Spleen (tissue), 7 donors: ENCODE measurements around the gene FAM210A.

Experiments used
- CTCF ChIP-seq, 11 experiments: fragments of 200-600 bp in 7 of 11; fragments of 450-650 bp in 4 of 11; sonication (generic) in 4 of 11; IDR thresholded peaks in 8 of 11; conservative IDR thresholded peaks in 3 of 11; 1 replicate in 7 of 11; 2 replicates in 4 of 11; pipeline versions ENCODE4 v1.4.0 to v1.8.0; 2016 to 2021; ENCODE audit warnings: antibody characterized with exemption in 11 of 11, inconsistent platforms in 4 of 11, mild to moderate bottlenecking in 1 of 11
- POLR2A ChIP-seq, 3 donors: fragments of 450-650 bp; IDR thresholded peaks; one replicate each; pipeline ENCODE4 v1.5.1; 2017; ENCODE audit warnings: antibody characterized with exemption in 3 of 3, mild to moderate bottlenecking in 1 of 3
- POLR2AphosphoS5 ChIP-seq, 3 donors: sonication (generic); formaldehyde crosslinking; IDR thresholded peaks; one replicate each; pipeline ENCODE4 v1.5.1; 2017; ENCODE audit warnings: antibody characterized with exemption in 3 of 3
- donor health status: DM: no; HTN: no; CAD: no; lungs with moderate emphysema.
- donor health status: DM: no; HTN: no; CAD: no.
- donor health status: DM: no; HTN: no; CAD: no.

DNA sequence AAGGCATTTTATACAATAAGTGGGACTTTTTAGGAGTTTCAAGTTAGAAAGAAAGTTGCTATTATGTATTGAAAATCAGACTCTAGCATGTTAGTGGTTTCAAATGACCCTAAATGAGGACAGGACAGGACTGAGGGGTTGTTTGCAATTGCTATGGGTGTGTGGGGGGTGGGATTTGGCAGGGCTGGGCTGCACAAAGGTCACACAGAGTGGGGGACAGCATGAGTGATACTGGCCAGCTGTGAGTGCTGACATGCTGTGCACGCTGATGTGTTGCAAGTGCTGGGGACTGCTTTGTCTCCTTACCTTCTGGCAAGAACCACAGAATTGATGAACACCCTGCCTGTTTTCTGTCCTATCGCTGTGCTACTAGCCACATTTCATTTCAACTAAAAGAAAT lies 29.9 kb upstream of the FAM210A start:
- no peak for TF ChIP-seq CTCF (IDR thresholded peaks at IDR 0.05 in 8 of 11, conservative IDR thresholded peaks at IDR 0.05 in 3 of 11)
- no peak for TF ChIP-seq POLR2A (IDR thresholded peaks at IDR 0.05)
- TF ChIP-seq POLR2AphosphoS5 (IDR thresholded peaks at IDR 0.05): no peak
